ENCODE results near the gene ZNHIT3.
"Not testable (repeated sequence)": the region's sequence is repeated elsewhere in the genome, so short reads cannot be mapped to it uniquely, and the experiment has no call there.

The ZNHIT3 gene

GRCh38 chr17:36486204-36487194 is at the start of gene ZNHIT3:
TSS of gene ZNHIT3 (plus strand) at chr17:36486681. CDS start at chr17:36486700, 19 bp downstream.
- DNase-seq = peak; percentile 76 to 86

GRCh38 chr17:36441792-36442191 is 44.7 kb upstream of the ZNHIT3 start:
- not testable (repeated sequence) for DNase-seq

- DNase-seq = no peak
These were observed 42.7 kb upstream of the ZNHIT3 start for GRCh38 chr17:36443777-36444176.

GRCh38 chr17:36449997-36450396 is 36.5 kb upstream of the ZNHIT3 start:
- not testable (repeated sequence) for DNase-seq

GRCh38 chr17:36452888-36453287 is 33.6 kb upstream of the ZNHIT3 start:
- not testable (repeated sequence) for DNase-seq

- DNase-seq = not testable (repeated sequence)
These were observed 28.8 kb upstream of the ZNHIT3 start for GRCh38 chr17:36457701-36458100.

GRCh38 chr17:36459045-36459444 is 27.4 kb upstream of the ZNHIT3 start:
- no peak for DNase-seq

GRCh38 chr17:36459601-36460000 is 26.9 kb upstream of the ZNHIT3 start:
- no peak for DNase-seq

- DNase-seq = no peak
These were observed 26.1 kb upstream of the ZNHIT3 start for GRCh38 chr17:36460265-36460937.

GRCh38 chr17:36461330-36462110 is 25.0 kb upstream of the ZNHIT3 start:
- DNase-seq = no peak

- DNase-seq = no peak
These were observed 22.3 kb upstream of the ZNHIT3 start for GRCh38 chr17:36463916-36464764.

GRCh38 chr17:36464765-36465088 is 21.8 kb upstream of the ZNHIT3 start:
- no peak for DNase-seq

GRCh38 chr17:36468903-36469635 is 17.4 kb upstream of the ZNHIT3 start:
- peak in 1 of 2 experiments; percentile 21 for DNase-seq

GRCh38 chr17:36469733-36470132 is 16.7 kb upstream of the ZNHIT3 start:
- no peak for DNase-seq

- no peak for DNase-seq
These were observed 16.0 kb upstream of the ZNHIT3 start for GRCh38 chr17:36470499-36470898.

GRCh38 chr17:36474571-36474970 is 11.9 kb upstream of the ZNHIT3 start:
- DNase-seq = no peak

- peak; percentile 86 to 94 for DNase-seq
These were observed 11.0 kb upstream of the ZNHIT3 start for GRCh38 chr17:36475346-36475970.

- no peak for DNase-seq
These were observed 4.7 kb upstream of the ZNHIT3 start for GRCh38 chr17:36481829-36482228.

- DNase-seq = peak in 1 of 2 experiments; percentile 39
These were observed 3.6 kb upstream of the ZNHIT3 start for GRCh38 chr17:36482611-36483504.

- DNase-seq = not testable (repeated sequence)
These were observed 2.5 kb upstream of the ZNHIT3 start for GRCh38 chr17:36484021-36484420.
